Osteoblast (primary cell): ENCODE data around the gene ZNF778. TPM values are rescaled to one million over a fixed set of nuclear protein-coding genes. Genes with fewer than 3 reads are reported as not detected.

Experiments
- DNase-seq: peaks from one replicate; pipeline ENCODE4 v3.0.0; 2011; ENCODE audit warnings: low spot score, mixed read lengths; ENCODE audit not compliant: insufficient read length; ENCODE audit errors: missing footprints
- H2AFZ ChIP-seq: 2 replicates; pipeline ENCODE4 v1.6.0; 2011; ENCODE audit warnings: mild to moderate bottlenecking, low read length
- H3K27ac ChIP-seq: 2 replicates; pipeline ENCODE4 v1.5.1; 2011; ENCODE audit warnings: mild to moderate bottlenecking, low read depth, low read length, moderate library complexity
- H3K27me3 ChIP-seq: 2 replicates; pipeline ENCODE4 v1.6.0; 2012; ENCODE audit warnings: mild to moderate bottlenecking, control low read depth, inconsistent platforms, low read length, moderate library complexity; ENCODE audit not compliant: insufficient read depth
- H3K36me3 ChIP-seq: 2 replicates; pipeline ENCODE4 v1.5.1; 2011; ENCODE audit warnings: mild to moderate bottlenecking, low read length, control low read depth, moderate library complexity; ENCODE audit not compliant: insufficient read depth
- H3K4me1 ChIP-seq: 2 replicates; pipeline ENCODE4 v1.5.1; 2011; ENCODE audit warnings: mild to moderate bottlenecking, low read length, control low read depth, moderate library complexity; ENCODE audit not compliant: insufficient read depth
- H3K4me2 ChIP-seq: 2 replicates; pipeline ENCODE4 v1.6.0; 2011; ENCODE audit warnings: mild to moderate bottlenecking, low read length; ENCODE audit not compliant: insufficient read depth
- H3K4me3 ChIP-seq: fragments of 200-600 bp; sonication (generic); 3 replicates; pipeline ENCODE4 v1.5.1; 2012; ENCODE audit warnings: mild to moderate bottlenecking, low read length, inconsistent platforms; ENCODE audit not compliant: insufficient read depth
- H3K79me2 ChIP-seq: 2 replicates; pipeline ENCODE4 v1.6.0; 2012; ENCODE audit warnings: mild to moderate bottlenecking, low read length, control low read depth, inconsistent platforms; ENCODE audit not compliant: insufficient read depth
- H3K9me3 ChIP-seq: 2 replicates; pipeline ENCODE4 v1.5.1; 2011; ENCODE audit warnings: low read depth, low read length, control low read depth
- H4K20me1 ChIP-seq: 2 replicates; pipeline ENCODE4 v1.6.0; 2012; ENCODE audit warnings: mild to moderate bottlenecking, low read length, control low read depth; ENCODE audit not compliant: insufficient read depth
- total RNA-seq: library from RNA; depleted of rRNA; stranded (reverse); fragments of >200 nt; gene quantifications from 2 replicates; pipeline ENCODE4 v1.2.3, GENCODE V29; 2012
- TF ChIP-seq, protein P1 (sequence below): IDR thresholded peaks from 2 replicates; pipeline ENCODE4 v1.5.1; 2011; ENCODE audit warnings: mild to moderate bottlenecking, low read depth, low read length, moderate library complexity; ENCODE audit errors: extremely low read depth

ZNF778 gene
- total RNA-seq, 1 donor, result 8.7 TPM

GRCh38 chr16:89216315-89217137 is 977 bp upstream of the ZNF778 start:
- peaks cover 11% of the 10 kb centered on the region for H3K36me3 ChIP-seq
- peaks cover 18% of the 10 kb centered on the region for H3K4me1 ChIP-seq
- H3K27ac ChIP-seq, result peak overlapping the region; percentile 88
- H3K9me3 ChIP-seq, result no peaks in the 10 kb centered on the region
- no peaks in the 10 kb centered on the region for H3K27me3 ChIP-seq
- H2AFZ ChIP-seq, result peak overlapping the region; percentile 91
- peaks cover 13% of the 10 kb centered on the region for H4K20me1 ChIP-seq
- DNase-seq, result peak; percentile 92
- H3K79me2 ChIP-seq, result peaks cover 35% of the 10 kb centered on the region
- peak overlapping the region; percentile 99 for H3K4me2 ChIP-seq
- peak overlapping the region; percentile 97 for H3K4me3 ChIP-seq
- TF ChIP-seq, protein P1, sequence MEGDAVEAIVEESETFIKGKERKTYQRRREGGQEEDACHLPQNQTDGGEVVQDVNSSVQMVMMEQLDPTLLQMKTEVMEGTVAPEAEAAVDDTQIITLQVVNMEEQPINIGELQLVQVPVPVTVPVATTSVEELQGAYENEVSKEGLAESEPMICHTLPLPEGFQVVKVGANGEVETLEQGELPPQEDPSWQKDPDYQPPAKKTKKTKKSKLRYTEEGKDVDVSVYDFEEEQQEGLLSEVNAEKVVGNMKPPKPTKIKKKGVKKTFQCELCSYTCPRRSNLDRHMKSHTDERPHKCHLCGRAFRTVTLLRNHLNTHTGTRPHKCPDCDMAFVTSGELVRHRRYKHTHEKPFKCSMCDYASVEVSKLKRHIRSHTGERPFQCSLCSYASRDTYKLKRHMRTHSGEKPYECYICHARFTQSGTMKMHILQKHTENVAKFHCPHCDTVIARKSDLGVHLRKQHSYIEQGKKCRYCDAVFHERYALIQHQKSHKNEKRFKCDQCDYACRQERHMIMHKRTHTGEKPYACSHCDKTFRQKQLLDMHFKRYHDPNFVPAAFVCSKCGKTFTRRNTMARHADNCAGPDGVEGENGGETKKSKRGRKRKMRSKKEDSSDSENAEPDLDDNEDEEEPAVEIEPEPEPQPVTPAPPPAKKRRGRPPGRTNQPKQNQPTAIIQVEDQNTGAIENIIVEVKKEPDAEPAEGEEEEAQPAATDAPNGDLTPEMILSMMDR, result peak; percentile 81

GRCh38 chr16:89217138-89217387 is 440 bp upstream of the ZNF778 start:
- Histone ChIP-seq H3K4me1 (peaks cover 18% of the 10 kb centered on the region), H3K4me2 (peak overlapping the region; percentile 99), H3K27ac (peak overlapping the region; percentile 88), H3K4me3 (peak overlapping the region; percentile 97), H3K27me3 (no peaks in the 10 kb centered on the region), H3K79me2 (peaks cover 36% of the 10 kb centered on the region), H4K20me1 (peaks cover 13% of the 10 kb centered on the region), H2AFZ (peak overlapping the region; percentile 91), H3K36me3 (peaks cover 16% of the 10 kb centered on the region), H3K9me3 (no peaks in the 10 kb centered on the region)
- TF ChIP-seq, protein P1, result no peak
- DNase-seq, result no peak

GRCh38 chr16:89219365-89219764 is 1.9 kb downstream of the ZNF778 start:
- peaks cover 39% of the 10 kb centered on the region for H3K79me2 ChIP-seq
- peaks cover 13% of the 10 kb centered on the region for H4K20me1 ChIP-seq
- H3K27ac ChIP-seq, result no peak overlapping the region
- no peaks in the 10 kb centered on the region for H3K9me3 ChIP-seq
- peaks cover 36% of the 10 kb centered on the region for H3K36me3 ChIP-seq
- no peak for DNase-seq
- no peaks in the 10 kb centered on the region for H3K27me3 ChIP-seq
- H3K4me3 ChIP-seq, result no peak overlapping the region
- H2AFZ ChIP-seq, result no peak overlapping the region
- TF ChIP-seq, protein P1, result no peak
- H3K4me1 ChIP-seq, result peaks cover 18% of the 10 kb centered on the region
- no peak overlapping the region for H3K4me2 ChIP-seq

DNA sequence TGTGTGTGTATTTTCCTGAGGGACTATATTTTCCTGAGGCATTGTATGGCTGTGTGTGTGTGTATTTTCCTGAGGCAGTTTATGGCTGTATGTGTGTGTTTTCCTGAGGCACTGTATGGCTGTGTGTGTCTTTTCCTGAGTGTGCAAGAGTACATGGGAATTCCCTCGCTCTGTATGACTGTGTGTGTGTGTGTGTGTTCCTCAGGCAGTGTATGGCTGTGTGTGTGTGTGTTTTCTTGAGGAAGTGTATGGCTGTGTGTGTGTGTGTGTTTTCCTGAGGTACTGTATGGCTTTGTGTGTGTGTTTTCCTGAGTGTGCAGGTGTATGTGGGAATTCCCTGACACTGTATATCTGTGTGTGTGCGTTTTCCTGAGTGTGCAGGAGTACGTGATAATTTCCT is 4.1 kb downstream of the ZNF778 start:
- H3K4me1 ChIP-seq, result peaks cover 10% of the 10 kb centered on the region
- H3K4me2 ChIP-seq, result no peak overlapping the region
- H3K4me3 ChIP-seq, result no peak overlapping the region
- TF ChIP-seq, protein P1, result no peak
- H3K27me3 ChIP-seq, result no peaks in the 10 kb centered on the region
- peaks cover 5% of the 10 kb centered on the region for H3K9me3 ChIP-seq
- H3K27ac ChIP-seq, result no peak overlapping the region
- H3K36me3 ChIP-seq, result peaks cover 57% of the 10 kb centered on the region
- peaks cover 13% of the 10 kb centered on the region for H4K20me1 ChIP-seq
- H2AFZ ChIP-seq, result no peak overlapping the region
- DNase-seq, result no peak
- H3K79me2 ChIP-seq, result peaks cover 39% of the 10 kb centered on the region
